EH (cell line): Measurements from ENCODE around the gene FIBIN.
"Not testable (repeated sequence)": the region's sequence is repeated elsewhere in the genome, so short reads cannot be mapped to it uniquely, and the experiment has no call there.

Experiments used
- DNase-seq: peaks from one replicate; pipeline ENCODE4 v3.0.0-alpha.2; 2015; ENCODE audit warnings: low read depth

Gene FIBIN

DNA sequence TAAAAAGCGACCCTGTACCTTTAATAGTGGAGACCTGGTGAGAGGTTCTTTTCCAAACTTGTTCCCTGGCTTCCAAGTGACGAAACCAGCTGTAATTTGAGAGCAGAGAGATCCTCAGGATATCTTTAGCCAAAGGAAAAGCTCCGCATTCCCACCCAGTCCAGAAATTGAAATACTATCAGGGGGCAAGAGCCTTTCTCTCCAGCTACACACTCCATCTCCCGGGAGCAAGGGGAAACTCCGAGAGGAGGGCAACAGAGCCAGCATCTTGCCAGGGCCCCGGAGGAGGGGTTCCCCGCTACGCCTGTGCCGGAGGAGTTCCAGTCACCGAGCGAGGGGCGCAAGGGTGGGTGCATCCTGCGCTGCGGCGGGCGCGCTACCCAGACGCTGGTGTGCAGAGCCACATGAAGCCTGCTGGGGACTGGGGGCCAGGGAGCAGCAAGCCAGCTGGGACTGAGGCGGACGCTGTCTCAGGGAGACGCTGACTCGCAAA, at the start of gene FIBIN:
FIBIN (plus strand) TSS at position 148 of the 493 bp plus-strand sequence. CDS start 415 bp downstream, outside the sequence.
- DNase-seq, result peak; percentile 70

DNA sequence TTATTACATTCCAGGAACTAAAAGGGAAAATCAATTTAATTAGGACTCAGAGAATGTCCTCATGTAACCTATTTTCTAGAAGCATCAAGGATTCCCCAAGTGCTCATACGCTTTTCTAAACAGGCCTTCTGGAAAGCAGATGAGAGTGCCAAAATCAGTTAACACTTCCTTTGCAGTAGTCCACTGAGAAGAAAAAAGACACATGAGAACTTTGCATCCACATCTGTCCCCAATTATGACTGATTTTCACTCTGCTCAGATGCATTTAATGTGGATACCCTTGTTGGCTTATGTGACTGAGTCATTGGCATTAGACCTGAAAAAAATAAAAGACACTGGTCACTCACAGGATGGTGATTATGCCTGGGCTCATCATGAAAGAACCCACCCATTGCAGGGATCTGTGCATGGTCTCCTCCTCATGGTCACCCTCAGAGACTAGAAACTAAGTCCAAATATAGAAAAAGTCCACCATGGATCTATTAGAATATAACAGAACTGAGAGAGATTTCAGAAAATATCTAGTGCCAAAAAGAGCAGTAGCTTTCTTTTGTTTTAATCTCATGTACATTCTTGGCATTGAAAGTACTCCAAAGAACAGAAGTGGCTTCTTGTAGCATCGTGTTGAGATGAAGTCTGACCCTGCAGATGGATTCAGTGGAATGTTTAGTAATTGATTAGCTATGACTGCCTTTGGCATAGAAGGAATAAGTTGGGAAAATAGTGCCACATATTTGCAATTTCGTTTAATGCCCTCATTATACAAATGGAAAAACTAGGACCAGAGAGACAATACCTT, 48.8 kb upstream of the FIBIN start:
- peak; percentile 94 for DNase-seq

DNA sequence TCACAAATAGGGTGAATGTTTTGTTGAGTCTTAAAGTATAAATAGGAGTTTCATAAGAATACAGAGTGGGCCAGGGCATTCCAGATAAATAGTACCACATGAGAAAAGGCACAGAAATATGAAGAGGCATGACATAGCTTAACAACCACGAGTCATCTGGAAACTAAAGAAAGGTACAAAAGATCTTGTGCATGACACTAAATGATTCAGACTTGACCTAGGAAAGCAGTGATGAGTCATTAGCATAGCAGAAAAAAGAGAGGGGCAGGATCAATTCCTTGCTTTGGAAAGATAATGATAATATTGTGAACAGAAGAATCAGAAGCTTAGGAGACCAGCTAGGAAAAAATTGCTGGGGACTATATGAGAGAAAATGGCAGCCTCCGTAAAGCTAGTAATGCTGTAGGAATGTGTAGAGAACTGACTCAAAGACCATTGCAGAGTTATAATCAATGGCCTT, 47.6 kb upstream of the FIBIN start:
- peak; percentile 77 for DNase-seq

DNA sequence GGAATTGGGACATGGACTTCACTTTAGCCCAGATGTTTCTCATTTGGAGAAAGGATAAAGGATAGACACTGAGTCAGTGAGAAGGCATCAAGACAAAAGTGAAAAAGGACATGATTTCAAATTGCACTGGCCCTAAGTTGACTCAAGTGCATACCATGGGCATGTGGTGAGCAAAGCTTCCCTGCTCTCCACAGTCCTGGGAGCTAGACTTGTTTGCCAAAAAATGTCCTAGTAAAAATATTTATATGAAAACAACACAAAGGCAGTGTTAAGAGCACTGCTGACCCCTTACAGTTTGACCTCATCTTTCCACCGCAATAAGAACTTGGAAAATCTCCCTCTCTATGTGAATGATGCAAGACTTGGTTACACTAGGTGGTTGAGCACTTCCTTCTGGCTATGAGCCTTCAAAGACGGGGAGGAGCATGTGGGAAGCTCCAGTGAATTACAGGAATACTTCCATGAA, 46.5 kb upstream of the FIBIN start:
- peak; percentile 100 for DNase-seq

DNA sequence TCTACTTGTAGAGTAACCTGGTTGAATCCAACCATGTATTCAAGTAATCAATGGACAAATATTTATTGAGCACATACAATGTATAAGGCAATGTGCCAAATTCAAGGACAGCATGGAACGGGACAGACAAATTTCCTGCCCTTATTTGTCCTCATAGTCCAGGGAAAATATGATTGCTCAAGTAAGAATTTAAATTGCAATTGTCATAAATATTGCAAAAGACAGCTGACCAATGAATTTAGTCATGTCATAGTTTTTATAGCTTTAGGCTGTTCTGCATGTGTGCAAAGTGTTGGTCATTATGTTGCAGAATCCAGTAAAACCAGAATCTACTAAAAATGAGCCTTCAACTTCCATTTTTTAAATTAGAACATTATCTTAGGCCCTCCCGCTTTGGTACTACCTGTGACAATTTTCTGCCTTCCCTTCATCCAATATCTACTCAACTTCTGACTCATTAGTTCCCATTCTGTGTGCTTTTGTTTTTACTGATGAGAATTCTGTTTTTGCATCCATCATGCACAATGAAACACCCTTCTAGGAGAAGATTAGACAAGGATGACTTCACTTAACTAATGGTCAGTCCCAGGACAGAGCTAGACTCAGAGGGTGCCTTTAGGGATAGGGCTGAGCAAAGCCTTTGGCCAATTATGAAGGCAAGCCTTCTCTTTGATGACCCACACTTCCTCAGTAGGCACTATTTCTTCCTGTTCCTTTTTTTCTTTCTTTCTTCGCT, 45.8 kb upstream of the FIBIN start:
- DNase-seq, result peak; percentile 81

DNA sequence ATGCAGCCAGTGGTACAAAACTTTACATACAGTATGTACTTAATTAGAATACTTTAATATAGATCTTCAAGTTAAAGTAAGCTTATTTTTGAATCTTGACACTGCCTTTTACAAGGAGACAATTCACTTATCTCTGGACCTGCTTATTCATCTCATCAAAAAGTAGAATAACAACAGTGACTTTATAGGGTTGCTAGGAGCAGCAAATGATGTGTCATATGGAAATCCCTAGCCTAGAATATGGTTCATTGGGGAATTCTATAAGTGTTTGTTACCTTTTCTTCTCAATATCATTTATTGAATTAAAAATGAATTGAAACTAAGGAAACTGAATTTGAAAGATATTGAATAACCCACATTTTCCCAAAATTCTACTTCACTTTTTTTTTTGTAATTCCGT, 45.0 kb upstream of the FIBIN start:
- peak; percentile 13 for DNase-seq

DNA sequence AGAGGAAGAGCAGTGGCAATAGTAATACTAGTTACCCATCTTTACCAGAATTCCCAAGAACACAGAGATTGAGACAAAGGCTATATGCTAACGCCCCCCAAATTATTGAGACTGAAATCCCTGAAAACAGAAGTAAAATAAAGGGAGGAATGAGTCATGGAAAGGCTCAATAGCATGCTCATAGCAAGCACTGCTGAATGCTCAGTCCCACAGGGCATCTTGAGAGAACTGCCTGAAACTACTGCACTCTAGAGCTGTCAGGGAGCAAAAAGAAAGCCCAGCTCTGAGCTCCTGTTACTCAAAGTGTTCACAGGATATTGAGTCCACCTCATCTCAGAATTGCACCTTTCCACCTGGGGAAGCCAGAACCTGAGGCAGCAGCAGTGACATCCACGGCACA, 44.1 kb upstream of the FIBIN start:
- DNase-seq, result peak; percentile 46

DNA sequence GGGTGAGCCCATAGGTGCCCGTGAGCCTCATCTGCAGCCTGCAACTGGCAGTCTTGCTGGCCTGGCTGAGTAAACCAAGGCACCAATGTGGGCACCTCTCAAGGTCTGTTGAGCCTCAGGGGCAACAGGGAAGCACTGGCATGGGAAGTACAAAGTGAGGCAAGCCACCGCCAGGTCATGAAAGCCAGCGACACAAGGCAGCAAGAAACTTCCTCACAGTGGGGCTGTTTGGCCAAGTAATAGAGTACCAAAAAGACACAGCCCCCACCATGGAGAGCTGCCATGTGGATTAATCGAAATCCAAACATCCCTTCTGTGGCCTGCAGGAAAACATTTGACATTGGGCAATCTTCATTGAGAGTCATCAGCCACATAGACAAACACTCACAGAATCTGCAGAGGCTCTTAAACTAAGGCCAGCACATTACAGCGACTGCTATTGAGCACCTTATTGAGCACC, 43.6 kb upstream of the FIBIN start:
- DNase-seq, result peak; percentile 89

DNA sequence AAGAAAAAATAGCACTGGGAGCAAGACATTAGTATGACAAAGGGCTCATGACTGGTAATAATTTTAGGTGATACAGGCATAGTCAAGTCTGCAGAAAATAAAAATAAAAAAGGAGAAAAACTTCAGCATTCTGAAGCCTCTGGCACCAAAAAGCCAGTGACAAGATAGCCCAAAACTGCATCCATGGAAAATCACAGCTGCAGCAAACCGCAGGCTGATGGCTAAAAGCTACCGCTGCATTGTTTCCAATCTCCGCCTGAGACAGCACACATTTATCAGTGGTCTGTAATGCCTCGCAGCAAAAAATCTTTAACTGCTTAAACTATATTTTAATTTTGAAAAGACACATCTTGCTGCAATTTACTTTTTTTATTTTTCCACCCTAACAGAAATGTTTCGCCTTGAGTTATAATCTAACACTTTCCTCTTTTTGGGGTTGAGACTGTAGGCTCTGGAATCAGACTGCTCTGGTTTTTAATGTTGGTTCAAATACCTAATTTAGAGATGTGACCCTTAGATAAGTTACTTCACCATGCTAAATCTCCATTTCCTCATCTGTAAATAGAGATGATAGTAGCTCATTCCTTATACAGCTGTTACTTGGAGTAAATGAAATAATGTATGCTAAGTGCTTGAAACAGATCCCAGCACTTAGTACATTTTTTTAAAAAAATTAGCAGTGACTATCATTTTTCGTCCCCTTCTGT, 42.0 kb upstream of the FIBIN start:
- DNase-seq, result peak; percentile 13

DNA sequence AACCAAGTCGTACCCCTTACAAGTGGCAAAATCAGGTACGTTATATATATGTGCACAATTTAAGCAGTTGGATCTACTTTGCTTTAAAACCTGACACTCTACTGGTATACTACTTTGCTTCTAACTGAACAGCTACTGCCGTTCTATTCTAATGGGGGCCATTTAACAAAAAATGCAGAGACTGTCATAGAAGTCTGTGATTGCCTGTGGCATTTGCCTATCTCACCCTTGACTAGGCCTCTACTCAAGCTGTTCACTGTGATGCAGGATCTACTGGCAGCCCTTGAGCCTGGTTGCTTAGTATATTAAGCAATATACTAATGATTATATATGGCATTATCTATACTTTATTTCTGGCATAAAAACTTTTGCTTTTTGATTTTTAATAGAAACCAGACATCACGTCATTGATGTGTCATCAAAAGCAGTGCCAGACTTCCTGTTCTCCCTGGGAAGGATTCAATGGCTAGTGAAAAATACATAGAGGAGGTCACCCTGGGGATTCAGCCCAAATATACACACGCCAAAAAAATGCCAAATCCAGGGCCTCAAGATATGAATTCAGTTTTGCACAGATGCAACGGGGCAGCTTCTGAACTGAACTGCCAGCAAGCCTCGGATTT, 40.0 kb upstream of the FIBIN start:
- DNase-seq, result peak; percentile 45

DNA sequence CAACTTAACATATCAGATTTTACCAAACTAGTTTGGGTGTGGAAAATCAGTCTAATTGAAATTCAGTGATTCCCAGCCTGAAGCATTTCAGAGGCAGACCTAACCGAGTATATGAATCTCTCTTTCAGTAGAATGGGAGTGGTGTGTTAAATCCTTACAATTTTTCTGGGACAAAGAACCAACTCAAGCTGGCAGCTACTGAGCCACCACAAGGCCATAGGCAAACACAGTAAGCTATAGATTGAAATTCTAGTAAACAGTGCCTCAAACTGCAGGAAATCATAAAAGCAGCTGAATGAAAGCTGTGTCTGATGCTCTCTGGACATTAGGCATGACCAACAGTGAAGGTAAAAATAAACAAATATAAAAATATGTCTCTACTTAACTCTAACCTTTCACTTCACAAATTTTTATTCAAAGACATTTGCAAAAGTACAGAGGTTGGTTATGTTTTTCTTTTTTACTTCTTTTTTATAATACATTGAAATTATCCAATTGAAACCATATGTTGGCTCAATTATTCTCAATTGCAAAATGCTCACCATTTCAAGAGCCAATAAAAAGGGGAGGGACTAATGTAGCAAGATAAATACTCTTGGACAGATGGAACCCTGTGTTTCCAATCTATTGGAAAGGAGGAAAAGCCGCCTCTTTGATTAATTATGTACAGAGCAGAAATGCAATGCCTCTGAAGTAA, 35.8 kb upstream of the FIBIN start:
- no peak for DNase-seq

DNA sequence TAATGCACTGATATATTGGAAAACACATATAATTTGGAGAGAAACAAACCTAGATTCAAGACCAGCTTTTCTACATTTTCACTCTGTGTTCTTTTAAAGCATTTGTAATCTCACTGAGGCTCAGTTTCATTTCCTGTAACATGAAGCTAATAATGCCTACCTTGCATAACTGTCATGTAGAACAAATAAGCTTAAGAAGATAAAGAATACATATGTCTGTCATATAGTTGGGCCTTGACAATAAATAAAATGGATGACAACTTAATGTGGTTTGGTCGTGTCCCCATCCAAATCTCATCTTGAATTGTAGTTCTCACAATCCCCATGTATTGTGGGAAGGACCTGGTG, 35.2 kb upstream of the FIBIN start:
- DNase-seq, result no peak

DNA sequence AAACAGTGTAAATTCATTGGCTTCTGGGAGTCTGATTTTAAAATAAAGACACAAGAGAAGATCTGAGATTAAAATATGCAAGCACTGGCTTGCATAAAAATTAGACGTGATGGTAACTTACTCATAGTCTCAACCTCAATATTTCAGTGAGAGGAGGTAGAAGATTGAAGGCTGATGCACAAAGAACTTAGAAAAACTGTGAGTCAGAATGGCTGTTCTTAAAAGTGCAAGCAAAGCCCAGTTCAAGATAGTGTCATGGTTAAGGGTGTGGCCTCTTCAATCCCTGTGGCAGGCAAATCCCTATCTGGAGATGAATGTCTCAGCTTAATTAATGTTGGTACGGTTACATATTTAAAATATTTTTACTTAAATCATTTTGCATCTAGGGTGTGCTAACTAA, 33.6 kb upstream of the FIBIN start:
- peak; percentile 59 for DNase-seq

DNA sequence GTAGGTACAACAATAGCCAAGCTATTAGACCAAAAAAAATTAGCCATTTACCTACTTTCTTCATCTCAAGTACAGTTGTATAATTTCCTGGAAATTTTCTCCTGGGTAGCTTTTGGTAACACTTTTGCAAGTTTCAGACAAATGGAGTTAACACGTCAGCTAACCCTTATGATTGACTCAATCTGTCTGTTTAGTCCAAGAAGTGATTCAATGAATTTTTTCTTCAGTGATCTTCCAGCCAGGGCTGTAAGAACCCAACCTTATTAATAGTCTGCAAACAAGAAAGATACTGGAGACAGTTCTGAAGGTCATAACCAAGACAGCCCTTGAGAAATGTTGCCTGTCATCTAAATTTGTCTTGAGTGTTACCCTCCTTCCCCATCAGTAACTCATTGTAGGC, 30.1 kb upstream of the FIBIN start:
- no peak for DNase-seq

DNA sequence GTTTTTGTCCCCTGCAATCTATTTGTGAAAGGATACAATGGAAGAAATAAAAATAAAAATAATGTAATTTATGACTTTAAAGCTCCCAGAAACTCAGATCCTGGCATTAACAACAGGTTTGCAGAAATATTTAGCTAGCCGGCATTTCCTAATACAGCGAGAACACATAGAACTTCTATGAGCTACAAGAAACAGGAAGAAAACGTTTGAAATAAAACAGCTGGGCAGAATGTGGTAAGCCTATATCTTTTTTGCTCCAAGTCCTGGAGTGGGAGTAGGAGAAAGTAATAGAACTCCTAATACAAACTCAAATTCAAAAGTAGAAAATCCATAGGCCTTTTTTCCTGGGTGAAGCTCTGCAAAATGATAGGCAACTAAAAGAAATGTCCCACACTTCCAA, 29.6 kb upstream of the FIBIN start:
- no peak for DNase-seq

DNA sequence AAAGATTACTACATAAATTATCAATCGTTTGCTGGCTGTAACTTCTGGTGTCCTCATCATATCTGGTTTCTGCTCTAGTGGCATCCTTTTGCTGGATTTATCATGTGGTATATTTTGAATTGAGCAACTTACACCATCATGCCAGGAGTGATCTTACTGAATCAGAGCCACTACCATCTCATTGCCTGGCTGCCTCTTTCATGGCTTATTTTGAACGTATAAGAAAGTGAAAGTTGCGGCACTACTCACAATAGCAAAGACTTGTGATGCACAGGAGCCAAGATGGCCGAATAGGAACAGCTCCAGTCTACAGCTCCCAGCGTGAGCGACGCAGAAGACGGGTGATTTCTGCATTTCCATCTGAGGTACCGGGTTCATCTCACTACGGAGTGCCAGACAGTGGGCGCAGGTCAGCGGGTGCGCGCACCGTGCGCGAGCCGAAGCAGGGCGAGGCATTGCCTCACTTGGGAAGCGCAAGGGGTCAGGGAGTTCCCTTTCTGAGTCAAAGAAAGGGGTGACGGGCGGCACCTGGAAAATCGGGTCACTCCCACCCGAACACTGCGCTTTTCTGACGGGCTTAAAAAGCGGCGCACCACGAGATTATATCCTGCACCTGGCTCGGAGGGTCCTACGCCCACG, 28.9 kb upstream of the FIBIN start:
- not testable (repeated sequence) for DNase-seq

DNA sequence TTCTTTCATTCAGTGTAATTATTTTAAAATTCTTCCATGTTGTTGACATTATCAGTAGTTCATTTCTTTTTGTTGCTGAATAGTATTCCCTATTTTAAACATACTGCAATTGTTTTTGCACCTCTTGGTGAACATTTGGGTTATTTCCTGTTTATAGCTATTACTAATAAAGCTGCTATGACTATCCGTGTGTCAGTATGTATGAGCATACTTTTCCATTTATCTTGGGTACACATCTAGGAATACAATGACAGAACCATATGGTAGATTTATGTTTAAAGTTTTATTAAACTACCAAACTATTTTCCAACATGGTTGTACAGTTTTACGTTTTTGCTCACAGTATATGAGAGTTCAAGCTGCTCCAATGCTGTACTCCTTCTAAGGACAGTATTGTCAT, 22.0 kb upstream of the FIBIN start:
- DNase-seq, result peak; percentile 67

DNA sequence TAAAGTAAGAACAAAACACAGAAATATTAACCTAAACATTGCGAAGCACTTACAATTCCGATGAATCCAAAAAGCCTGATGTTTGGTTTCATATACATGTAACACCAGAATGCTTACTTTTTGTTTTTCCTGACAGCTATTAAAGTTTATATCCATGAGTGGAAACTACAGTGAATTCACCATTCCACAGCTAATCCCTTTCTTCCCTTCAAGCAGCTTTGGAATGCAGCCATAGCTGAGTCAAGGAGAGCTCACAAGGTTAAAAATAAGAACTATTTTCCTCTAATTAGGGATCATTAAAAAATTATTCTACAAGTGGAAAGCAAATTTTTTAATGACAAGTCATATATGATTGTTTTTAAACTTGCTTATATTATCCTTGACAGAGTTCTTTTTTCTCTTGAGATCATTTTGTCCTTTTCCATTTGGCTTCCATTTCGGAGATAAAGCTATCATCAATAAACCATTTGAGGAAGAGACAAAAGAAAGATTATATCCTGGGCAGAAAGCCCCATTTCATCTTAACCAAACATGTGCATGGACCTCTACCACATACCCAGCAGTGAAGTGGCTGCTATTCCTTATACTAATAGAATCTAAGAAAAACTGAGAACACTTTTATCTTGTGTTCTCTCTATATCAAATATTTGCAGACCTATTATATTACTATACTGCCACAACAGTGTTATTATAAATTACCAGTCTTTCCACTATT, 19.7 kb upstream of the FIBIN start:
- DNase-seq, result peak; percentile 88

DNA sequence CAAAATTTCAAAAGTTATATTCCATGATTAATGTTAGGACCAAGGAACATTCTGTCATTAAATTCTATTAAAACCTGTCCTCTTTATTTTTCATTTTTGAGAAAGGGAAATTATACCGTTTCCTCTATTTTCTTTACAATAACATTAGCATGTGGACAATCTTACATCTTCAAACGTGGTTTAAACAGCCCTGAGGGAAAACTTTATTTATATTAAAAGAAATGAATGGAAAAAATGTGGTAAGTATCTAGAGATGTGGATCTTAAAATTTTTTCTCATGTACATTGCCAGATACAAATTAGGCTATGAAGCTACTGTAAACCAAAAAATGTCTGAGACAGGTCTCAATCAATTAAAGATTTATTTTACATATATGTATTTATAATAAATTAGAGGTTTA, 18.9 kb upstream of the FIBIN start:
- peak; percentile 55 for DNase-seq

DNA sequence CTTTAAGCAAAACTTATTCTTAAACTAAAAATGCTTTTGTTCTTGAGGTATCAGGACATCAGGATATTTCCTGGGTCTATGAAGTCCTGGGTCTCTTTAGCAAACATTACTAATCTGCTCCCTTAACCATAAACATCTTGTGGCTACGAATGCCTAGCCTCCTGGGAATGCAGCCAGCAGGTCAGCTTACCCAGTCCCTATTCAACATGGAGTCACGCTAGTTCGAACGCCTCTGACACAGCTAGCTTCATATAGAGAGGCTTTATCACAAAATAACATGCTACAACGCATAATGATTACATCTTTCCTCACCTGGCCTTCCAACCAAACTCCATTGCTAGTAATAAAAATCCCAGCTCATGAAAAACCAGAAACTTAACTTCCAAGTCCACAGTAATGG, 17.5 kb upstream of the FIBIN start:
- DNase-seq, result peak; percentile 83
